Osteocyte (in vitro differentiated cells): Measurements from ENCODE around the gene GET4. TPM values are rescaled to one million over a fixed set of nuclear protein-coding genes. Genes with fewer than 3 reads are reported as not detected.

ENCODE experiments used
- DNase-seq: peaks from one replicate; pipeline ENCODE4 v3.0.0; 2021; ENCODE audit warnings: mixed read lengths; ENCODE audit not compliant: unreplicated experiment; ENCODE audit errors: extremely low spot score
- H3K27ac Mint-ChIP-seq: one replicate; pipeline ENCODE4 v1.8.0; 2021; ENCODE audit warnings: mild to moderate bottlenecking, mixed read lengths; ENCODE audit not compliant: unreplicated experiment
- H3K27me3 Mint-ChIP-seq: one replicate; pipeline ENCODE4 v1.8.0; 2021; ENCODE audit warnings: mixed read lengths; ENCODE audit not compliant: unreplicated experiment
- H3K36me3 Mint-ChIP-seq: one replicate; pipeline ENCODE4 v1.8.0; 2021; ENCODE audit warnings: mixed read lengths; ENCODE audit not compliant: unreplicated experiment
- H3K4me1 Mint-ChIP-seq: one replicate; pipeline ENCODE4 v1.8.0; 2021; ENCODE audit warnings: mixed read lengths; ENCODE audit not compliant: unreplicated experiment
- H3K4me3 Mint-ChIP-seq: one replicate; pipeline ENCODE4 v1.8.0; 2021; ENCODE audit warnings: mild to moderate bottlenecking, moderate library complexity, mixed read lengths; ENCODE audit not compliant: unreplicated experiment
- H3K9me3 Mint-ChIP-seq: one replicate; pipeline ENCODE4 v1.8.0; 2021; ENCODE audit warnings: mixed read lengths; ENCODE audit not compliant: unreplicated experiment
- total RNA-seq: library from RNA; stranded (reverse); gene quantifications from 2 replicates; pipeline ENCODE4 v1.2.1, GENCODE V29; 2021
- TF ChIP-seq, protein P1 (sequence below): fragments of 200-600 bp; sonication (generic); IDR thresholded peaks from 2 replicates; pipeline ENCODE4 v1.5.0; 2021; ENCODE audit warnings: antibody characterized with exemption, mild to moderate bottlenecking, moderate library complexity

GET4 gene
- total RNA-seq, 1 donor from 2014 or later, result 33.7 TPM

DNA sequence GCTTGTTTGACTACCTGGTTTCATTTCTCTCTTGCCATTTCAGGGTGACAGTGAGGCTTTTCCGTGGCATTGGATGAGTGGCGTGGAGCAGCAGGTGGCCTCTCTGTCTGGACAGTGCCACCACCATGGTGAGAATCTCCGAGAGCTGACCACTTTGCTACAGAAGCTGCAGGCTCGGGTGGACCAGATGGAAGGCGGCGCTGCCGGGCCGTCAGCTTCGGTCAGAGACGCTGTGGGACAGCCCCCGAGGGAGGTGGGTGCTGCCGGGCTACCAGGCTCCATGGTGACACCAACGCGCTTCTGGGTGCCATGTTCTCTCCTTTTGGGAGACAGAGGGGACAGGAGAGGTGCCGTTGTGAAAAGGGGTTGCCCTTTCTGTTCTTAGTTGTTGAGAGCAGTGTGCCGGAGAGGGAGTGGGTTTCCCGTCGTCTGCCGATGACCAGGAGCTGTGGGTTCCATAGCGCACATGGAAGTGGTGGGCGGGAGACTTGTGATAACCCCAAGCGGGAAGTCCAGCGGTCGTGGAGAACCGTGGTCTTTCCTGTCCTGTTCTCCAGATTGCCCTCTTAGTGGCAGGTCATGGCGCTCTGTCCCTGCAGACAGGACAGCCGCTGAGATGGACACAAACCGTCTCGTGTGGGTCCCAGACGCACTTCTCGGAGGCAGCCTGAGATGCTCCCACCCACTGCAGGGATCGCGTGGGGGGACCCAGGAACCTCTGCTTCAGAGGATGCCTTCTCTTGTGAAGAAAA lies 22.8 kb upstream of the GET4 start:
- Mint-ChIP-seq H3K4me1 (no peaks in the 10 kb centered on the region), H3K27ac (no peak overlapping the region), H3K4me3 (no peak overlapping the region), H3K36me3 (peaks cover 51% of the 10 kb centered on the region), H3K27me3 (no peaks in the 10 kb centered on the region), H3K9me3 (no peaks in the 10 kb centered on the region)
- no peak for DNase-seq
- TF ChIP-seq, protein P1, sequence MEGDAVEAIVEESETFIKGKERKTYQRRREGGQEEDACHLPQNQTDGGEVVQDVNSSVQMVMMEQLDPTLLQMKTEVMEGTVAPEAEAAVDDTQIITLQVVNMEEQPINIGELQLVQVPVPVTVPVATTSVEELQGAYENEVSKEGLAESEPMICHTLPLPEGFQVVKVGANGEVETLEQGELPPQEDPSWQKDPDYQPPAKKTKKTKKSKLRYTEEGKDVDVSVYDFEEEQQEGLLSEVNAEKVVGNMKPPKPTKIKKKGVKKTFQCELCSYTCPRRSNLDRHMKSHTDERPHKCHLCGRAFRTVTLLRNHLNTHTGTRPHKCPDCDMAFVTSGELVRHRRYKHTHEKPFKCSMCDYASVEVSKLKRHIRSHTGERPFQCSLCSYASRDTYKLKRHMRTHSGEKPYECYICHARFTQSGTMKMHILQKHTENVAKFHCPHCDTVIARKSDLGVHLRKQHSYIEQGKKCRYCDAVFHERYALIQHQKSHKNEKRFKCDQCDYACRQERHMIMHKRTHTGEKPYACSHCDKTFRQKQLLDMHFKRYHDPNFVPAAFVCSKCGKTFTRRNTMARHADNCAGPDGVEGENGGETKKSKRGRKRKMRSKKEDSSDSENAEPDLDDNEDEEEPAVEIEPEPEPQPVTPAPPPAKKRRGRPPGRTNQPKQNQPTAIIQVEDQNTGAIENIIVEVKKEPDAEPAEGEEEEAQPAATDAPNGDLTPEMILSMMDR, result no peak

DNA sequence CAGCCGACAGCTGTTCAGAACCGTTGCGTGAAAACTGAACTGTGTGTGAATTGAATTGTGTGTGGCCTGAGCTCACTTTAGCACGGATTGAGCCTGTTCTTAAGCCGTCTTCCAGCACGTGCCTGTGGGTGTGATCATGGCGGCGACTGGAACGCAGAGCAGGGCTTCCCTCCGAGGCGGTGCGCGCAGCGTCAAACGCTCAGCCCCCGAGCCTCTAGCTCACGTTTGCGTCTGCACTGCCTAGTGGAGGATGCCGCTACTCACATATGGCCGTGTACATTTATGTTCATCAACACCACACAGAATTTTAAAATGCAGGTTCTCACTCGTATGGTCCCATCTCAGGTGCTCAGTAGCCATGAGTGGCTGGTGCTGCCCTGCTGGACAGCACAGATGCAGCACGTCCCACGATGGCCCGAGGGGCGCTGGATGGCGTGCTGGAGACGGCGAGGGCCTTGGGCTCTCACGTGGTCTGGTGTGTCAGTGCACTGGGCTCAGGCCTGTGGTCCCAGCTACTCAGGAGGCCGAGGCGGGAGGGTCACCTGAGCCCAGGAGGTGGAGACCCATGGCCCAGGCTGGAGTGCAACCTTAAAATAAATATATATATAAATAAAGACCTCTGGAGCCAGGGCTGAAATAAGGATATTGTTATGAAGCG lies 22.1 kb upstream of the GET4 start:
- Mint-ChIP-seq H3K27ac (no peak overlapping the region), H3K36me3 (peaks cover 49% of the 10 kb centered on the region), H3K4me1 (no peaks in the 10 kb centered on the region), H3K4me3 (no peak overlapping the region), H3K27me3 (no peaks in the 10 kb centered on the region), H3K9me3 (no peaks in the 10 kb centered on the region)
- TF ChIP-seq, protein P1, result no peak
- no peak for DNase-seq

DNA sequence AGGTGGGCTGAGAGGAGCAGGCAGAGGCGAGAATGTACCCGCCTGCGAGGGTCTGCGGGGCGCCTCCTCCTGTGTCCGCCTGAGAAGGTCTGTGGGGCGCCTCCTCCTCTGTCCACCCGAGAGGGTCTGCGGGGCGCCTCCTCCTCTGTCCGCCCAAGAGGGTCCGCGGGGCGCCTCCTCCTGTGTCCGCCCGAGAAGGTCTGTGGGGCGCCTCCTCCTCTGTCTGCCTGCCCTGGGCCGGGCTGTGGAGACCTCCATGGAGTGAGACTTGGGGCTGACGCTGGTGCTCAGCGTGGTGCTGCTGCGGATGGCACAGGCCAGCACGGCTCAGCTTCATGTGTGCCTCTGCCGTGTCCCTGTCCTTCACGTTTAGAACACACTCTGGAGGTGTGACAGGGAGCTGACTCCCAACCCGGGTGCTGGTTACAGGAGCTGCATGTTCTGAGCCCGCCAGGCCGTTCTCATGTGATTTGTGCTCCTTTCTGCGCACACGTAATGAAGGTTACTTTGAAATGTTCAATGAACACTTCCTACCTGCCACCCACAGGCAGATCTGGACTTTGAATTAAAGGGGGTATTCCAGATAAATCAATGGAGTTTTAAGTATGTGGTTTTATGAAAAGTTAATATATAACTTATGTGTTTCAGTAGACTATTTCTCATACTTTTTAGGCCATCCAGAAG lies 20.5 kb upstream of the GET4 start:
- no peak for DNase-seq
- H3K9me3 Mint-ChIP-seq, result no peaks in the 10 kb centered on the region

GRCh38 chr7:856444-857095 lies 19.8 kb upstream of the GET4 start:
- H3K27ac Mint-ChIP-seq, result no peak overlapping the region
- H3K36me3 Mint-ChIP-seq, result peaks cover 58% of the 10 kb centered on the region
- TF ChIP-seq, protein P1, result no peak
- no peak for DNase-seq
- no peak overlapping the region for H3K4me3 Mint-ChIP-seq
- no peaks in the 10 kb centered on the region for H3K4me1 Mint-ChIP-seq
- no peaks in the 10 kb centered on the region for H3K9me3 Mint-ChIP-seq
- H3K27me3 Mint-ChIP-seq, result no peaks in the 10 kb centered on the region

More for the DNA sequence above, 20.5 kb upstream of the GET4 start:
- no peak overlapping the region for H3K27ac Mint-ChIP-seq
- H3K36me3 Mint-ChIP-seq, result peaks cover 54% of the 10 kb centered on the region
- TF ChIP-seq, protein P1, result no peak
- no peak overlapping the region for H3K4me3 Mint-ChIP-seq
- no peaks in the 10 kb centered on the region for H3K27me3 Mint-ChIP-seq
- no peaks in the 10 kb centered on the region for H3K4me1 Mint-ChIP-seq
